Stimulated activated effector memory CD8-positive, alpha-beta T cell treated with anti-CD3 and anti-CD28 coated beads, Interleukin-12 subunit alpha, Interleukin-12 subunit beta, amount 100 ng/mL, for 72 hours (primary cell): ENCODE results near the gene UNC13B.
A peak's percentile ranks its signal among the peaks of the same experiment; 100 is the strongest.

Experiments used
- ATAC-seq: fragments of 150-1000 bp; cut with Tn5 transposase; 2 replicates; pipeline ENCODE4 v1.10.0; 2021
- DNase-seq, 2 donors: peaks; one replicate each; pipeline ENCODE4 v3.0.0; 2021 to 2022; ENCODE audit warnings: low spot score in 2 of 2
- H3K27ac Mint-ChIP-seq: one replicate; pipeline ENCODE4 v1.8.0; 2022; ENCODE audit warnings: mild to moderate bottlenecking, mixed read lengths
- H3K36me3 Mint-ChIP-seq: one replicate; pipeline ENCODE4 v1.8.0; 2022; ENCODE audit warnings: mild to moderate bottlenecking, mixed read lengths
- H3K4me1 Mint-ChIP-seq: one replicate; pipeline ENCODE4 v1.8.0; 2022; ENCODE audit warnings: mixed read lengths
- H3K4me3 Mint-ChIP-seq: one replicate; pipeline ENCODE4 v1.8.0; 2022; ENCODE audit warnings: mild to moderate bottlenecking, mixed read lengths
- H3K9me3 Mint-ChIP-seq: one replicate; pipeline ENCODE4 v1.8.0; 2022; ENCODE audit warnings: mixed read lengths

The UNC13B gene

DNA sequence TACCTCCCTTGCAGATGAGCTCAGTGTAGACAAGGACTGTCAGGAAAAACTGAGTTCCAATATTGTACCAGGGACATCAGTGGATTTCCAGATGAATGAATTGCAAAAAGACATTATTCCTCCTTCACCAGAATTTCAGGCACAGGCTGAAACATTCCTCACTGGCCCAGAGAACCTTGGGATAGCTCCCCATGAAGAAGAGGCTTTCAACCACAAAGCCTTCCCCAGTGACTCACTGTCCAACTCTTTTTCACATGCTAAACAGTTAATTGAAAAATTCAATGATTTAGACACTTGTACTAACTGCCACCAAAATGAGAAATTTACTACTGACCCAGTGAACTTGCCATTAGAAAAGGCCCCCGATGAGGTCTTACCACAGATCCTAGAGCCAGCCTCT lies 144.5 kb downstream of the UNC13B start:
- no peak overlapping the region for H3K27ac Mint-ChIP-seq
- no peaks in the 10 kb centered on the region for H3K36me3 Mint-ChIP-seq
- no peaks in the 10 kb centered on the region for H3K4me1 Mint-ChIP-seq
- DNase-seq (no peak), ATAC-seq (no peak)
- H3K4me3 Mint-ChIP-seq: no peak overlapping the region
- H3K9me3 Mint-ChIP-seq: no peaks in the 10 kb centered on the region

DNA sequence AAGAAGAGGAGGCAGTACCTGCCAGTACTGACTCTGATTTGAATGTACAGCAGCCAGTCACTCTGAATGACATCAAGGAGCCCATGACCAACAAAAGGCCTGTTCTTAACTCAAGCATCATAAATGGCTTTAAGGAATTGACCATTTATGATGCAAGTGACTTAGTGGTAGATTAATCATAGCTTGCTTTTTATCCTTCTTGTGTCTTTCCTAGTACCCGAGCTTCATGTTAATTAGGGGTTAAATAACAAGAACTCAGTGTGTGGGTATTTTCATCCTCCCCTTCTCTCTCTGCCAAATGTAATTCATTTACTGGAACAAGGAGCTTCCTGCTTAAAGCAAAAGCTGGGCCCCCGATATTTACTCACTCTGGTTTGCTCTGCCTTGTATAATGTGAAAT lies 146.5 kb downstream of the UNC13B start:
- Mint-ChIP-seq H3K4me3 (no peak overlapping the region), H3K9me3 (no peaks in the 10 kb centered on the region), H3K36me3 (no peaks in the 10 kb centered on the region), H3K27ac (no peak overlapping the region), H3K4me1 (no peaks in the 10 kb centered on the region)
- no peak for ATAC-seq
- no peak for DNase-seq

DNA sequence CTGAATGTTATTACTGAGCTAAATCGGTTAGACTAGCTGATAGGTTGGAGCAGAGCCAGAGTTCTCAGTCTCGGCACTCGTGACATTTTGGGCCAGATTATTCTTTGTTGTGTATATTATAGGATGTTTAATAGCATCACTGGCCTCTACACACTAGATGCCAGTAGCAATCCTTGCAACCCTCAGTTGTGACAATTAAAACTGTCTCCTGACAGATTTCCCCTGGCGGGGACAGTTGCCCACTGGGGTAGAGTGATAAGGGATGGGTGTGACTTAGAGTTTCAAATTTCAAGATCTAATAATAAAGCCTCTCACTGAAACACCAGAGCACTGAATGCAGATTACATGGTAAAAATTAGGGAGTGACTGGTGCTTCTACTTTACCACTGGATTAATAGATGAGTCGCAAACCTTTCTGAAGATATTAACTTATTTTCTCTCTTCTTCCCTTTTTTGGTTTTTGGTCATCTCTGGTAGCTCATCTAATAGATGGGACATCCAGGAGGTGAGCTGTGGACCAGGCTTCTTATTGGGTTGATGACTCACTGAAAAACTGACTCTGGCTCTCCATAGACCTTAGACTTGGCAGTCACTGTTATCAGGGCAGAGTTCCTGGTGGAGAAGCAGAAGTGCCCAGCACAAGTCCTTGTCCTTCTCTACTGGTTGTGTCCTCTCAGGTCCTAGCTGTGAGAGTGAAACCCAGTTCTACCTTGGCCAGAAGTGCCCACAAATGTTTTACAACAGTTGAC lies 150.3 kb downstream of the UNC13B start:
- no peaks in the 10 kb centered on the region for H3K36me3 Mint-ChIP-seq
- DNase-seq: no peak
- ATAC-seq: no peak
- no peak overlapping the region for H3K27ac Mint-ChIP-seq
- H3K9me3 Mint-ChIP-seq: no peaks in the 10 kb centered on the region
- no peak overlapping the region for H3K4me3 Mint-ChIP-seq
- no peaks in the 10 kb centered on the region for H3K4me1 Mint-ChIP-seq

DNA sequence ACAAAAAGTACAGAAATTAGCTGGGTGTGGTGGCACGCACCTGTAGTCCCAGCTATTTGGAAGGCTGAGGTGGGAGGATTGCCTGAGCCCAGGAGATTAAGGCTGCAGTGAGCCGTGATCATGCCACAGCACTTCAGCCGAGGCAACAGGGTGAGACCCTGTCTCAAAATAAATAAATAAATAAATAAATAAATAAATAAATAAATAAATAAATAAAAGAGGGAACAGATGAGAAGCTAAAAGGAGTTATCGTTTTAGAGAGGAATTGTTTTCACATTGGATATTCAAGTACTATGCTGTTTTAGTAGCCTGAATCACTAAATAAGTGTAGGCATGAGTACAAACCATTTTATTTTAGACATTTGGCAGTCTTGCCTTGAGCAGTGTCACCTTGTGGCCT lies 151.7 kb downstream of the UNC13B start:
- Mint-ChIP-seq H3K4me3 (no peak overlapping the region), H3K27ac (no peak overlapping the region), H3K9me3 (no peaks in the 10 kb centered on the region), H3K4me1 (no peaks in the 10 kb centered on the region), H3K36me3 (no peaks in the 10 kb centered on the region)
- no peak for DNase-seq
- no peak for ATAC-seq

DNA sequence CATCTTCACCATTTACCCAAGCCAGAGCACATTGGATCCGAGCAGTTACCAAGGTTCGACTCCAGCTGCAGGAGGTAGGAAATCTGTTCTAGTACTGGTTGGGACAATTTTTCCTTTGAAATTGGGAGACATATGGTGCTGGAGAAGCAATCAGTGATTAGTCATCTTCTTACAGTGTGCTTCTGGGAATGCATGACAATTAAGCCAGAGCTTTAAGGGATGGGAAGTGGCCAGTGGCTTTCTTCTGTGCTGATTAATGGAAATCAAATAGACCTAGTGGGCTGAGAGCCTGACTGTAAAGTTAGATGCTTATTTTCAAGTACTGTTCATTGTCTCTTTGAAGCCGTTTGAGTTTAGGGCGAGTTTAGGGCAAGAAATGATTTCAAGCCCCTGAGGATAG lies 152.1 kb downstream of the UNC13B start:
- no peak overlapping the region for H3K4me3 Mint-ChIP-seq
- DNase-seq: no peak

DNA sequence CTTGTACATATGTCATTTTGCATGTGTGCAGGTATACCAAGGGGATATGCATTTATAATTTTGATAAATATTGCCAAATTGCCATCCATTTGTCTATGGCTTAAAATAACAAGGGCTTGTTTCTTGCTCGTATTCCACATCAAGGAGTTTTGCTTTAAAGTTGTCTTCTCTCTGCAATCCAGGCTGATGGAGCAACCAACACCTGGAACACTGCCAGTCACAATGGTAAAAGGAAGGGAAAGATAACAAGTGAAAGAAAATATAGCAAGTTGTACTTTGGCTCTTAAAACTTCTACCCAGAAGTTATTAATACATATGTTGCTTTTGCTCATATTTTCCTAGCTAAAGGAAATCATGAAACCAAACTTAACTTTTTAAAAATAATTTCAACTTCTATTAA lies 156.9 kb downstream of the UNC13B start:
- Mint-ChIP-seq H3K4me1 (no peaks in the 10 kb centered on the region), H3K36me3 (no peaks in the 10 kb centered on the region), H3K9me3 (no peaks in the 10 kb centered on the region), H3K4me3 (no peak overlapping the region), H3K27ac (no peak overlapping the region)
- DNase-seq: no peak
- no peak for ATAC-seq

More for the DNA sequence above, 152.1 kb downstream of the UNC13B start:
- ATAC-seq: no peak
- Mint-ChIP-seq H3K4me1 (no peaks in the 10 kb centered on the region), H3K27ac (no peak overlapping the region), H3K36me3 (no peaks in the 10 kb centered on the region), H3K9me3 (no peaks in the 10 kb centered on the region)

DNA sequence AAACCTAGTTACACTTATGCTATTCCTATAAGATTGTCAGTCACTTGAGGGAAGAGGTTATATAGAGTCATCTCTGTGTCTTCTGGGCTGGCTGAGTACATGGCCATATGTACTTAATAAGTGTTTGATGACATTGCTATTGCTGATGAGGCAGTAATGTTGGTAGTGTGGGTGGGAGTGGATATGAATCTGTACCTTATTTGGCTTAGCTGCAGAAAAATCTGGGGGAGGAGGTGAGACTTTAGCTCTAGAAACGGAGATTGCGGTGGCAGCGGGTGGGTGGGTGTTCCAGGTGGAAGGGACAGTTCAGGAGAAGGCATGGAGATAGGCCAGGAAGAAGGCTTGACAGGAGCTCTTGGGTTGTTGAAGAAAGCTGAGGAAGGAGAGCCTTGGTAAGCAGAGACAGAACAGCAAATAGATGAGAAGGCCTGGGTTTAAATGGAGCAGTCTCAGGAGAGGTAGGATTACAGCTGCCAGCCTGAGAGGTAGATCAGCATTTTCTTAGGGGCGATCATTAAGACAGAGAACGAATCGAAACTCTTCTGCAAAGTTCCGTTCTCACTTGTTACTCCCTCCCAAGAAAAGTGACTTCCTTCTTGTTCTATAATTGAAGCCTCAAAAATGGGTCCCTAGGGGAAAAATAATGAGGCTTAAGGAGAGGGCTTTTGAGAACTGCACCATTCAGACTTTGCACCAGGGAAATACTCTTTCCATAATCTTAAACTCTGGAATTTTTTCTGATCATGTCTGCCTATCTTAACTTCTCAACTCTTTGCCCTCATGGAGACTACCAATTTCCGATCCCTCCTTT lies 160.5 kb downstream of the UNC13B start:
- ATAC-seq (peak; percentile 50), DNase-seq (no peak)
- Mint-ChIP-seq H3K4me3 (no peak overlapping the region), H3K9me3 (no peaks in the 10 kb centered on the region), H3K27ac (no peak overlapping the region), H3K4me1 (no peaks in the 10 kb centered on the region), H3K36me3 (no peaks in the 10 kb centered on the region)

DNA sequence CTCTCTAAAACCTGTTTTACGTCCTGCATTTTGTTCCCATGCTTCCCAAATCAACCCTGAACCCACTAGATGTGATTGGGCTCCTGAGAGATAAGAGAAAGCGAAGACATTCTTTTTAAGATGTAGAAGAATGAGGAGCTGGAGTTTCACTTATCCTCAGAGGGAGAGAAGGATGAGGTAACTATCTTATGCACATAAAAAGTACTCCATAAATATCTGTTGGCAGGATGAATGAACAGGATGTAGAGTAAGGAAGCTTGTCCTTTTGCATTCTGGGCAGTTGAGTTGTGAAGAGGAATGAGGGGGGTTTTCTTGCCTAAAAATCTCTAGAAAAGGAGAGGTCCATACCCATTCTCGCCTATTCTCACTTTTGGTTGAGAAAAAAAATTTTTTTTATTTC lies 163.2 kb downstream of the UNC13B start:
- H3K9me3 Mint-ChIP-seq: no peaks in the 10 kb centered on the region
- no peak overlapping the region for H3K27ac Mint-ChIP-seq
- H3K4me1 Mint-ChIP-seq: no peaks in the 10 kb centered on the region
- H3K36me3 Mint-ChIP-seq: no peaks in the 10 kb centered on the region
- DNase-seq (no peak), ATAC-seq (no peak)
- H3K4me3 Mint-ChIP-seq: no peak overlapping the region

DNA sequence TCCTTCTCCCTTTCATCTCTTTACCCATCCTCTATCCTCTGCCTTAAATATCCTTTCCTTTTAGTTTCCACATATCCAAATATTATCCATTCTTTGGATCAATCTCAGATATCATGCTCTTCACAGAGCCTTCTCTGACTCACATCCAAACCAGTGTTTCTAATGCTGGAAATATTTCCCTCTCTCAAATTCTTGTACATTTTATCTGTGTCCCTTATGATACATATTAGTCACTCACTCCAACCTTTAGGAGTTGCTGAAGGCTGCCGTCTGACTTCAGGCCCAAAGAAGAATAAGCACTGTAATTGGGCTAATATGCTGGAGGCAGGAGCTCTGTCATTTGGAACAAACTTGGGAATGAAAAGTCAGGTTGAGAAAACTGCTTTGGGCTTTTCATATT lies 171.7 kb downstream of the UNC13B start:
- H3K4me1 Mint-ChIP-seq: no peaks in the 10 kb centered on the region
- no peaks in the 10 kb centered on the region for H3K36me3 Mint-ChIP-seq
- ATAC-seq (no peak), DNase-seq (no peak)
- H3K4me3 Mint-ChIP-seq: no peak overlapping the region
- H3K27ac Mint-ChIP-seq: no peak overlapping the region
- H3K9me3 Mint-ChIP-seq: no peaks in the 10 kb centered on the region

DNA sequence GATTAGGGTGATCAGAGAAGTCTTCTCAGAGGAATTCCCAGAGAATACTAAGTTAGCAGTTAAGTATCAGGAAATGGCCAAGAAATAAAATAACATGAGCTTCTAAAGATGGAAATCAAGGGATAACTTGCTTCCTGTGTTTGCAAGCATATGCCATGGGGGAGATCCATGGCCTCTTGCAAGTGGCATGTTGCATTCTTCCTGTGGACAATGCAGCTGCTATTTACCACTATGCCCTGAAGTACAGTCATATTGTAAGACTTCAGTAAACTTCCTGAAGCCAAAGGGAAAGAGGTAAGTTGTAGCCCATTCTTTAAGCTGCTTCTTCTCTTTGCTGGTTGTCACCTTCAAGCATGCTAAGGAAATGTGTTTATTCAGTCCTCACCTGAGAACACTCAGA lies 173.4 kb downstream of the UNC13B start:
- DNase-seq (no peak), ATAC-seq (no peak)
- Mint-ChIP-seq H3K9me3 (no peaks in the 10 kb centered on the region), H3K4me1 (no peaks in the 10 kb centered on the region), H3K36me3 (no peaks in the 10 kb centered on the region), H3K27ac (no peak overlapping the region), H3K4me3 (no peak overlapping the region)

DNA sequence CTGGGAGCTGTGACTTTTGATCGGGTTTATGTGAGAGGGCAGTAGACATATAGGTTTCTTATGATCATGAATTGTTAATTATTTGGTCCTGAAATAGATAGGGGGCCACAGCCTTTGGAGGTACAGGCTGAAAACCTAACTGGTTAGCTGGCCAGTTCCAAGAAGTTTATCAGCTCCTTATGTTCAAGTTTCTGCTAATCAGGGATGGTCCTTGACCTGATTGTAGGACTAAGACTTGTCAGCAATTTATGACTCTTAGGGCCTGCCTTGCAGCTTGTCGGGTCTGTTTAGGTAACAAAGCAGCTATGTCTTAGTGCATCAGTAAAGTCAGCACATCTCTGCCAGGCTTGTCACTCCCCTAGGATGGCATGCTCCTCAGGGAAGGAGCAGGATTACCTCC lies 176.3 kb downstream of the UNC13B start:
- H3K4me3 Mint-ChIP-seq: no peak overlapping the region
- no peaks in the 10 kb centered on the region for H3K36me3 Mint-ChIP-seq
- DNase-seq (no peak), ATAC-seq (no peak)
- H3K27ac Mint-ChIP-seq: no peak overlapping the region
- H3K9me3 Mint-ChIP-seq: no peaks in the 10 kb centered on the region
- H3K4me1 Mint-ChIP-seq: peaks cover 7% of the 10 kb centered on the region

DNA sequence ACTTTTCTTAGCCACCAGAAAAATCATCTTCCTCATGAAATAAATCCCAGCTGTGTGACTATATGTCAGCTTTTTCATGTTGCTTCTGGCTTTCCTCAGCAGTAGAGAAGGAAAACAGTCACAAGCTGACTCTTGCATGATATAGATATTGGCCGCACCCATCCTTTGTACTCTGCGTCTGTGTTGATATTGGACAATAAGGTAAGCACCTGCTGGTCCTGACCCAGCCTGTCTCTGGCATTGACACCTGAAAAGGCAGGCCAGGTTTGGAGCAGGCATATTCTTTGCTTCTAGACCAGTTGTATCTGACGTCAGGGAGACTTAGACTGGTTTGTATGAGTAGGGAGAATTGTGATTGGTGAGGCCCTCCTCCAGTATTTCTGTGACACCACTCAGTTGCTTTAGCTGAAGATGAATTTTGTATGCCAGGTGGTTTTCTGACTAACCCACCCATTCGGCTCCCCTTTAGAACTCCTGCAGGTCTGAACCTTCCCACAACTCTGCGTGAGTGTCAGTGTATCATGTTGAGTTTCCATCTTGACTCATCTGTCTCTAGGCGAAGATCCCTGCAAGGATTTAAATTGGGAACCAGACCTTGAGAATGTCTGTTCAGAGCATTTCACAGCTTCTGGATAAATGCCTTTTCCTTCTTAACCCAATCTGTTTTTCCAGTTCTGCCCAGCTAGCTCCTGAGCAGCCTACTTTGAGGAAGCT lies 176.9 kb downstream of the UNC13B start:
- ATAC-seq (no peak), DNase-seq (no peak)
- Mint-ChIP-seq H3K4me3 (no peak overlapping the region), H3K27ac (no peak overlapping the region), H3K9me3 (no peaks in the 10 kb centered on the region), H3K36me3 (no peaks in the 10 kb centered on the region), H3K4me1 (peaks cover 7% of the 10 kb centered on the region)

DNA sequence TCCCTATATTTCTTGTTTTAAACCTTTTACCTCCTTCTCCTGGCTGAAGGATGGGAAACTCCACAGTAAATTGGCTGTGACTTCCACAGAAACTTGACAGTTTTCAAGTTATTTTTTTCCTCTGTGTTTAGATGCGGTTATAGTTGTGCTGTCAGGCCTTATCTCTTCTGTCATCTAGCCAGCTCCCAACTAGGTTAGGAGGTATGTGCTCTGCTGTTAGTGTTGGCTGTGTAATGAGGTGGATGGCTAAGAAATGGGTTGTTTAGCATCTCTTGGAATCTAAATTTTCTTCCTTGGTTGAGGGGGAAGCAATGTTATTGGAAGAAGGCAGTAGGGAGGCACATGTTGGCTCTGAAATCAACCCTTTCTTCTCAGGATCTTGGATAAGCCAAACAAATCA lies 178.2 kb downstream of the UNC13B start:
- Mint-ChIP-seq H3K27ac (no peak overlapping the region), H3K4me3 (no peak overlapping the region)
- ATAC-seq: no peak

DNA sequence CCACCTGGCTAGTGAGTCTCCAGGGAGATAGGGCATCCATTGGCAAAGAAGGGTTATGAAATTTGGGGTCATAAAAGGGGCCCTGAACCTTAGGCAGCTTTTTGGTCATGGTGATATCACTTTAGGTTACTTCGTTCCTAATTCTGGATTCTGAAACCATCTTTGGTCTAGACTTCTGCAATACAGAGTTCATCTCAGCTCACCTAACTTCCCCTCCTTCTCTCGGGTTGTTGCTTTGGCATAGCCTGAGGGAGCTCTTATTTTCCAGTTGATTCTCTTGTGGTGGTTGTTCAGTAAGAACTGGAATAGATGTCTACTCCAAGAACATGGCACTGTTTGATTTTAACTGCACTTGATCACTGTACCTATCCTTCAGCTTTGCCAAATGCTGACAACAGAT lies 179.2 kb downstream of the UNC13B start:
- no peaks in the 10 kb centered on the region for H3K36me3 Mint-ChIP-seq
- no peak overlapping the region for H3K27ac Mint-ChIP-seq
- peaks cover 7% of the 10 kb centered on the region for H3K4me1 Mint-ChIP-seq
- H3K9me3 Mint-ChIP-seq: no peaks in the 10 kb centered on the region
- no peak overlapping the region for H3K4me3 Mint-ChIP-seq
- ATAC-seq (no peak), DNase-seq (no peak)

More for the DNA sequence above, 178.2 kb downstream of the UNC13B start:
- no peak for DNase-seq
- Mint-ChIP-seq H3K36me3 (no peaks in the 10 kb centered on the region), H3K4me1 (peaks cover 7% of the 10 kb centered on the region), H3K9me3 (no peaks in the 10 kb centered on the region)

DNA sequence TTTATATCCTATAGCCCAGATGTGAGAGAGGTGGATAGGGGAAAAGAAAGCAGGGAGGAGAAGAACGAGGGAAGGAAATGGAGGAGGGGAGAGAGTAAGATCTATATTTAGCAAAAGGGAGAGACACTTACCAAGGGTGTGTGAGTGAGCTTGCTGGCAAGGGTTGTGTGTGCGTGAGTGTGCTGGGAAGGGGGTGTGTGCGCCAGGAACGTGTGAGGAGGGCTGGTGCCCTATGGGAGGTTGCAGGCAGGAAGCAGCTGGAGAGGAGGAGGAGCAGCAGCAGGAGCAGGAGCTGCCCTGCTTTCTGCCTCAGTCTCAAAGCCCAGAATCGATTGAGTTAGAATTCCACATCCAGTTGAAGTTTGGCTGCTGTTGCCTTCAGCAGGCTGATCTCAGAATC lies 179.8 kb downstream of the UNC13B start:
- DNase-seq: no peak

More for the DNA sequence above, 179.8 kb downstream of the UNC13B start:
- H3K27ac Mint-ChIP-seq: no peak overlapping the region
- no peak overlapping the region for H3K4me3 Mint-ChIP-seq
- H3K9me3 Mint-ChIP-seq: no peaks in the 10 kb centered on the region
- peaks cover 7% of the 10 kb centered on the region for H3K4me1 Mint-ChIP-seq
- H3K36me3 Mint-ChIP-seq: no peaks in the 10 kb centered on the region
- no peak for ATAC-seq
